Ishikawa (cell line): ENCODE results near the gene BABAM2.

ENCODE experiments used
- CEBPB ChIP-seq: IDR thresholded peaks from 2 replicates; pipeline ENCODE4 v1.6.1; 2012
- CREB1 ChIP-seq: IDR thresholded peaks from 2 replicates; pipeline ENCODE4 v1.6.1; 2012; ENCODE audit warnings: low read depth
- EGR1 ChIP-seq: IDR thresholded peaks from 2 replicates; pipeline ENCODE4 v1.6.1; 2012
- EP300 ChIP-seq: IDR thresholded peaks from 2 replicates; pipeline ENCODE4 v1.6.1; 2012; ENCODE audit warnings: borderline replicate concordance
- FOXM1 ChIP-seq: IDR thresholded peaks from 2 replicates; pipeline ENCODE4 v1.6.1; 2012; ENCODE audit warnings: low read depth, borderline replicate concordance
- NFIC ChIP-seq: IDR thresholded peaks from 2 replicates; pipeline ENCODE4 v1.6.1; 2012
- RAD21 ChIP-seq: IDR thresholded peaks from 2 replicates; pipeline ENCODE4 v1.6.1; 2012; ENCODE audit warnings: low read depth
- TAF1 ChIP-seq: IDR thresholded peaks from 2 replicates; pipeline ENCODE4 v1.6.1; 2012; ENCODE audit warnings: low read depth, mild to moderate bottlenecking
- TCF12 ChIP-seq: IDR thresholded peaks from 2 replicates; pipeline ENCODE4 v1.6.1; 2012; ENCODE audit warnings: low read depth
- TEAD4 ChIP-seq: IDR thresholded peaks from 2 replicates; pipeline ENCODE4 v1.6.1; 2012
- USF1 ChIP-seq: IDR thresholded peaks from 2 replicates; pipeline ENCODE4 v1.6.1; 2012
- YY1 ChIP-seq: IDR thresholded peaks from 2 replicates; pipeline ENCODE4 v1.6.1; 2012; ENCODE audit warnings: low read depth
- ZBTB7A ChIP-seq: IDR thresholded peaks from 2 replicates; pipeline ENCODE4 v1.6.1; 2012; ENCODE audit warnings: low read depth
- TF ChIP-seq, protein P1 (sequence below): IDR thresholded peaks from 2 replicates; pipeline ENCODE4 v1.6.1; 2012; ENCODE audit warnings: low read depth, mild to moderate bottlenecking
- TF ChIP-seq, protein P2 (sequence below): IDR thresholded peaks from 2 replicates; pipeline ENCODE4 v1.6.1; 2012

The BABAM2 gene

DNA sequence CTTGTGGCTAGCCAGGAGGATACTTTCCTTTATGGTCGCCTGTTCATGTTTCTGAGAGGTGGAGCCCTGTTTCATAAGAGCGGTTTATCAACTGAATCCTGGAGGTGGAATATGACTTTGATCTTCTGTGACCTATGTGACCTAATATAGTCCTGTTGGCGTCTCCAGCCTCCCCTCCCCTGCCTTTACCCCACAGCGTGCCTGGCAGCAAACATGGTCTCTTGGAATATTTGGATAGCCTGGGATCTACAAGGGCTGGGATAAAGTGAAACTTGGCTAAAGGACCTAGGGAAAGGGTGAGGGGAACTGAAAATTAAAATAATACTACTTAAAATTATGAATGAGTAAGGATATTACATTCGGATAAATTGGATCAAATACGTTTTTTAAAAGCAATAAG lies 246.0 kb downstream of the BABAM2 start:
- TF ChIP-seq, protein P1, sequence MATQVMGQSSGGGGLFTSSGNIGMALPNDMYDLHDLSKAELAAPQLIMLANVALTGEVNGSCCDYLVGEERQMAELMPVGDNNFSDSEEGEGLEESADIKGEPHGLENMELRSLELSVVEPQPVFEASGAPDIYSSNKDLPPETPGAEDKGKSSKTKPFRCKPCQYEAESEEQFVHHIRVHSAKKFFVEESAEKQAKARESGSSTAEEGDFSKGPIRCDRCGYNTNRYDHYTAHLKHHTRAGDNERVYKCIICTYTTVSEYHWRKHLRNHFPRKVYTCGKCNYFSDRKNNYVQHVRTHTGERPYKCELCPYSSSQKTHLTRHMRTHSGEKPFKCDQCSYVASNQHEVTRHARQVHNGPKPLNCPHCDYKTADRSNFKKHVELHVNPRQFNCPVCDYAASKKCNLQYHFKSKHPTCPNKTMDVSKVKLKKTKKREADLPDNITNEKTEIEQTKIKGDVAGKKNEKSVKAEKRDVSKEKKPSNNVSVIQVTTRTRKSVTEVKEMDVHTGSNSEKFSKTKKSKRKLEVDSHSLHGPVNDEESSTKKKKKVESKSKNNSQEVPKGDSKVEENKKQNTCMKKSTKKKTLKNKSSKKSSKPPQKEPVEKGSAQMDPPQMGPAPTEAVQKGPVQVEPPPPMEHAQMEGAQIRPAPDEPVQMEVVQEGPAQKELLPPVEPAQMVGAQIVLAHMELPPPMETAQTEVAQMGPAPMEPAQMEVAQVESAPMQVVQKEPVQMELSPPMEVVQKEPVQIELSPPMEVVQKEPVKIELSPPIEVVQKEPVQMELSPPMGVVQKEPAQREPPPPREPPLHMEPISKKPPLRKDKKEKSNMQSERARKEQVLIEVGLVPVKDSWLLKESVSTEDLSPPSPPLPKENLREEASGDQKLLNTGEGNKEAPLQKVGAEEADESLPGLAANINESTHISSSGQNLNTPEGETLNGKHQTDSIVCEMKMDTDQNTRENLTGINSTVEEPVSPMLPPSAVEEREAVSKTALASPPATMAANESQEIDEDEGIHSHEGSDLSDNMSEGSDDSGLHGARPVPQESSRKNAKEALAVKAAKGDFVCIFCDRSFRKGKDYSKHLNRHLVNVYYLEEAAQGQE, result no peak
- TF ChIP-seq ZBTB7A (no peak), YY1 (no peak), FOXM1 (no peak), CREB1 (no peak), NFIC (no peak), CEBPB (no peak), TEAD4 (no peak), EP300 (no peak), TAF1 (no peak), USF1 (no peak), EGR1 (no peak), TCF12 (no peak)

DNA sequence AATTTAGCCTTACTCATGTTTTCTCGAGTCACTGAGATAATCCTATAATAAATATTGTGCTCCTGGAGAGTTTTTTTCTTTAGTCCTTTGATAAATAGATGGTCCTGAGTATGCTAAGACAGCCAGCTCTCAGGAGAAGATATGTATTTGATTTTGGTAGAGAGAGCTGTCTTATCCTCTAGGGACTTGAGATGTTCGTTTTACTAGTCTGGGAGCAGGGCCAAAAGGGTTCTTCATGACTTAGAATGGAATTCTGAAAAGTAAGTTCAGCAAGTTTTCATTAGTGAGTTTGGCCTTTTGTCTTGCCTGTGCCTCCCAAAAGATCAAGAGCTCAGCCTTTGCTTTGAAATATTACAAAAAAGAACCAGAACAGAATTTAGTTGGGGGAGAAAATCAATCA lies 246.7 kb downstream of the BABAM2 start:
- no peak for TF ChIP-seq CREB1
- TF ChIP-seq NFIC, result 0 out of 2 replicates have a peak, but pooled peaks have one; percentile 38
- no peak for TF ChIP-seq TAF1

GRCh38 chr2:28142386-28142785 lies 251.9 kb downstream of the BABAM2 start:
- TF ChIP-seq, protein P2, sequence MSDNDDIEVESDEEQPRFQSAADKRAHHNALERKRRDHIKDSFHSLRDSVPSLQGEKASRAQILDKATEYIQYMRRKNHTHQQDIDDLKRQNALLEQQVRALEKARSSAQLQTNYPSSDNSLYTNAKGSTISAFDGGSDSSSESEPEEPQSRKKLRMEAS, result no peak
- TF ChIP-seq TEAD4, result no peak
- TF ChIP-seq EGR1, result no peak
- TF ChIP-seq CEBPB, result no peak
- TF ChIP-seq TAF1, result no peak
- TF ChIP-seq NFIC, result no peak
- no peak for TF ChIP-seq TCF12
- no peak for TF ChIP-seq USF1

GRCh38 chr2:28148000-28148399 lies 257.5 kb downstream of the BABAM2 start:
- no peak for TF ChIP-seq EP300

DNA sequence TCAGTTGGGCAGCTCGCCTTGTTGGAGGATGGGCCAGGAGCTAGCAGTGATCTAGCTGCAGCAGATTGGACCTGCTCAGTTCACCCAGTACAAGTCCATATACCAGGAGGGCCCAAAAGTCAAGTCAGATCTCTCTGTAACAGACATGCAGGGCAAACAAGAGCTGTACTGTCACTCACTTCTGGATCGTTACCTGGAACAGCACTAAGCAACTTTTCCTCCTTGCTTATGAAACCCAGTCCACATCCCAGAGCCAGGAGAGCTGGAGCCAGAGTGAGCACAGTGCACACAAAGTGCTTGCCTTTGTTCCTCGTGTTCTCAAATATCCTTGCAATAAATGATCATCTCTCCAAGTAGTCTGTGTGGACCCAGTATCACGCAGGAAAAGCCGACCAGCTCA lies 258.0 kb downstream of the BABAM2 start:
- no peak for TF ChIP-seq ZBTB7A
- TF ChIP-seq USF1, result no peak
- TF ChIP-seq EGR1, result no peak
- TF ChIP-seq TAF1, result no peak
- no peak for TF ChIP-seq YY1
- TF ChIP-seq FOXM1, result no peak

- TF ChIP-seq TCF12 (no peak), EGR1 (no peak), TEAD4 (no peak), TAF1 (no peak), YY1 (no peak), EP300 (no peak), CEBPB (no peak), CREB1 (no peak), USF1 (no peak), RAD21 (no peak), FOXM1 (no peak), NFIC (no peak), ZBTB7A (no peak)
- TF ChIP-seq, protein P1, result no peak
- TF ChIP-seq, protein P2, result no peak
Measured at GRCh38 chr2:28150236-28150915, 259.8 kb downstream of the BABAM2 start.
